Fibroblast of lung (primary cell): ENCODE data around the gene CCL25. TPM values are rescaled to one million over a fixed set of nuclear protein-coding genes. Genes with fewer than 3 reads are reported as not detected.

ENCODE experiments used
- DNase-seq, 2 donors: peaks; one replicate each; pipeline versions ENCODE4 v3.0.0 to v3.0.0-alpha.2; 2010; ENCODE audit warnings: low read depth in 2 of 2
- H2AFZ ChIP-seq: 2 replicates; pipeline ENCODE4 v1.5.1; 2012; ENCODE audit warnings: low read length, control low read depth, inconsistent platforms
- H3K27ac ChIP-seq: 2 replicates; pipeline ENCODE4 v1.5.1; 2011; ENCODE audit warnings: low read length, control low read depth; ENCODE audit not compliant: insufficient read depth
- H3K27me3 ChIP-seq: 2 replicates; pipeline ENCODE4 v1.5.1; 2011; ENCODE audit warnings: mild to moderate bottlenecking, low read length; ENCODE audit not compliant: control insufficient read depth, insufficient read depth
- H3K36me3 ChIP-seq: 2 replicates; pipeline ENCODE4 v1.5.1; 2011; ENCODE audit warnings: low read length; ENCODE audit not compliant: control insufficient read depth, insufficient read depth
- H3K4me1 ChIP-seq: 2 replicates; pipeline ENCODE4 v1.5.1; 2011; ENCODE audit warnings: low read length; ENCODE audit not compliant: control insufficient read depth, insufficient read depth; ENCODE audit errors: extremely low read depth
- H3K4me2 ChIP-seq: 2 replicates; pipeline ENCODE4 v1.5.1; 2011; ENCODE audit warnings: low read length, control low read depth; ENCODE audit not compliant: insufficient read depth; ENCODE audit errors: extremely low read depth
- H3K4me3 ChIP-seq, 4 experiments: fragments of 200-600 bp in 1 of 4; sonication (generic) in 1 of 4; replicated peaks in 1 of 4; 2 replicates each; pipeline ENCODE4 v1.5.1; 2011 to 2016; ENCODE audit warnings: low read length in 4 of 4, low read depth in 3 of 4, mild to moderate bottlenecking in 3 of 4, control low read depth in 2 of 4, inconsistent platforms in 1 of 4, mixed read lengths in 1 of 4; ENCODE audit not compliant: insufficient read depth in 1 of 4; ENCODE audit errors: control extremely low read depth in 1 of 4
- H3K79me2 ChIP-seq: 2 replicates; pipeline ENCODE4 v1.5.1; 2012; ENCODE audit warnings: mild to moderate bottlenecking, low read length, inconsistent platforms; ENCODE audit not compliant: control insufficient read depth, insufficient read depth
- H3K9ac ChIP-seq: 2 replicates; pipeline ENCODE4 v1.5.1; 2011; ENCODE audit warnings: mild to moderate bottlenecking, low read length, control low read depth; ENCODE audit not compliant: insufficient read depth
- H3K9me3 ChIP-seq: 2 replicates; pipeline ENCODE4 v1.5.1; 2012; ENCODE audit warnings: low read depth, low read length; ENCODE audit not compliant: control insufficient read depth, insufficient read depth
- H4K20me1 ChIP-seq: 2 replicates; pipeline ENCODE4 v1.5.1; 2011; ENCODE audit warnings: low read length; ENCODE audit not compliant: control insufficient read depth, insufficient read depth; ENCODE audit errors: extremely low read depth
- CTCF ChIP-seq, 2 donors: IDR thresholded peaks in 1 of 2; conservative IDR thresholded peaks in 1 of 2; 1 replicate in 1 of 2; 2 replicates in 1 of 2; pipeline ENCODE4 v1.5.1; 2011 to 2012; ENCODE audit warnings: low read length in 2 of 2, control low read depth in 1 of 2, inconsistent platforms in 1 of 2, low read depth in 1 of 2, mild to moderate bottlenecking in 1 of 2
- EZH2 ChIP-seq: IDR thresholded peaks from 2 replicates; pipeline ENCODE4 v1.5.1; 2012; ENCODE audit warnings: low read length, control low read depth, mild to moderate bottlenecking; ENCODE audit errors: missing control alignments
- polyA minus RNA-seq: library from RNA; depleted of rRNA, polyadenylated mRNA; stranded (reverse); fragments of >200 nt; gene quantifications from 2 replicates; pipeline ENCODE4 v1.2.3, GENCODE V29; 2011; ENCODE audit warnings: low replicate concordance
- polyA plus RNA-seq, 2 donors: library from polyadenylated mRNA; depleted of rRNA in 1 of 2; stranded (reverse) in 1 of 2; unstranded in 1 of 2; fragments of >200 nt; gene quantifications; 2 replicates each; pipeline ENCODE4 v1.2.1, GENCODE V29; 2011 to 2012; ENCODE audit warnings: missing spikeins in 1 of 2
- total RNA-seq: library from RNA; depleted of rRNA; stranded (reverse); fragments of >200 nt; gene quantifications from 2 replicates; pipeline ENCODE4 v1.2.1, GENCODE V29; 2014

The CCL25 gene
- total RNA-seq, result not detected in 2 replicates
- not detected in 2 replicates for polyA plus RNA-seq
- polyA plus RNA-seq (2012), result not detected in 2 replicates
- not detected in 2 replicates for polyA minus RNA-seq

- H3K79me2 ChIP-seq, result no peaks in the 10 kb centered on the region
- H3K36me3 ChIP-seq, result no peaks in the 10 kb centered on the region
- H2AFZ ChIP-seq, result no peak within 1 kb of the TSS
- no peaks in the 10 kb centered on the region for H3K27me3 ChIP-seq
- H3K9me3 ChIP-seq, result no peaks in the 10 kb centered on the region
- no peaks in the 10 kb centered on the region for H3K4me1 ChIP-seq
- H3K4me3 ChIP-seq, result no peak within 1 kb of the TSS
- no peak within 1 kb of the TSS for H3K27ac ChIP-seq
- no peak within 1 kb of the TSS for H3K4me2 ChIP-seq
- no peaks in the 10 kb centered on the region for H4K20me1 ChIP-seq
- H3K9ac ChIP-seq, result no peak within 1 kb of the TSS
- TF ChIP-seq EZH2 (no peak), CTCF (conservative IDR thresholded peaks at IDR 0.05 in 1 of 2, IDR thresholded peaks at IDR 0.05 in 1 of 2; ENCODE audit: low read depth in 1 of 2, low read length in 2 of 2) (no peak)
- DNase-seq, result no peak
Observed at GRCh38 chr19:8052464-8052859, at the start of gene CCL25. Gene CCL25 (plus strand): TSS chr19:8052760. CDS start chr19:8053050, 290 bp downstream.

GRCh38 chr19:8004001-8004400 is 48.6 kb upstream of the CCL25 start:
- Histone ChIP-seq H3K9me3 (no peaks in the 10 kb centered on the region), H3K36me3 (no peaks in the 10 kb centered on the region), H3K4me2 (peak overlapping the region; percentile 100), H3K4me3 (peak overlapping the region; percentile 61 to 88 (median 72)), H3K27me3 (no peaks in the 10 kb centered on the region), H4K20me1 (peaks cover 3% of the 10 kb centered on the region), H2AFZ (no peak overlapping the region), H3K27ac (no peak overlapping the region), H3K4me1 (peaks cover 14% of the 10 kb centered on the region), H3K79me2 (peaks cover 60% of the 10 kb centered on the region), H3K9ac (no peak overlapping the region)
- no peak for TF ChIP-seq EZH2
- no peak for TF ChIP-seq CTCF (conservative IDR thresholded peaks at IDR 0.05 in 1 of 2, IDR thresholded peaks at IDR 0.05 in 1 of 2; ENCODE audit: low read depth in 1 of 2, low read length in 2 of 2)
- no peak for DNase-seq

GRCh38 chr19:8004723-8005513 is 47.6 kb upstream of the CCL25 start:
- H3K36me3 ChIP-seq, result no peaks in the 10 kb centered on the region
- peak overlapping the region; percentile 100 for H3K4me2 ChIP-seq
- H3K9me3 ChIP-seq, result no peaks in the 10 kb centered on the region
- H4K20me1 ChIP-seq, result peaks cover 3% of the 10 kb centered on the region
- no peaks in the 10 kb centered on the region for H3K27me3 ChIP-seq
- no peak overlapping the region for H3K27ac ChIP-seq
- peaks cover 14% of the 10 kb centered on the region for H3K4me1 ChIP-seq
- H3K79me2 ChIP-seq, result peaks cover 52% of the 10 kb centered on the region
- no peak overlapping the region for H2AFZ ChIP-seq
- H3K9ac ChIP-seq, result peak overlapping the region; percentile 21
- DNase-seq, result peak; percentile 12 to 23
- peak overlapping the region; percentile 61 to 88 (median 72) for H3K4me3 ChIP-seq
- TF ChIP-seq CTCF (conservative IDR thresholded peaks at IDR 0.05 in 1 of 2, IDR thresholded peaks at IDR 0.05 in 1 of 2; ENCODE audit: low read depth in 1 of 2, low read length in 2 of 2) (no peak), EZH2 (no peak)
